H1 (cell line): Measurements from ENCODE around the gene TEKTIP1. TPM values are rescaled to one million over a fixed set of nuclear protein-coding genes. Genes with fewer than 3 reads are reported as not detected.

ENCODE experiments used
- CTCF ChIA-PET: fragments of 300-600 bp; sonication (Branson Sonifier 250); formaldehyde crosslinking; loops from one replicate; lab custom pipeline; 2021; ENCODE audit not compliant: partially characterized antibody; lab: Charles Lee
- POLR2A ChIA-PET: fragments of 300-600 bp; sonication (Branson Sonifier 250); formaldehyde crosslinking; loops from one replicate; lab custom pipeline; 2021; ENCODE audit warnings: inconsistent platforms; ENCODE audit not compliant: partially characterized antibody; lab: Charles Lee
- DNase-seq, 2 experiments: peaks; one replicate each; pipeline versions ENCODE4 v3.0.0 to v3.0.0-alpha.2; 2010 to 2022; ENCODE audit warnings: low spot score in 2 of 2, low read depth in 1 of 2, mixed read lengths in 1 of 2
- FAIRE-seq: peaks from 2 replicates; lab custom pipeline; 2011; peaks lifted over from hg19 to GRCh38; lab: Jason Lieb, UNC
- H2AFZ ChIP-seq: 2 replicates; pipeline ENCODE4 v1.8.1; 2012; ENCODE audit warnings: low read length, inconsistent platforms
- H2AK5ac ChIP-seq: 2 replicates; pipeline ENCODE4 v1.6.1; 2013; ENCODE audit warnings: low read depth, low read length
- H2BK120ac ChIP-seq: replicated peaks from 2 replicates; pipeline ENCODE3; 2013; ENCODE audit warnings: low read depth, low read length, inconsistent platforms
- H2BK12ac ChIP-seq: 2 replicates; pipeline ENCODE4 v1.6.1; 2013; ENCODE audit warnings: low read depth, low read length
- H2BK15ac ChIP-seq: 2 replicates; pipeline ENCODE4 v1.6.1; 2013; ENCODE audit warnings: low read length
- H2BK20ac ChIP-seq: 2 replicates; pipeline ENCODE4 v1.6.1; 2013; ENCODE audit warnings: low read length
- H2BK5ac ChIP-seq: 2 replicates; pipeline ENCODE4 v1.6.1; 2013; ENCODE audit warnings: low read depth, low read length
- H3K14ac ChIP-seq: 2 replicates; pipeline ENCODE4 v1.6.1; 2013; ENCODE audit warnings: inconsistent platforms; ENCODE audit not compliant: insufficient read length
- H3K18ac ChIP-seq: 2 replicates; pipeline ENCODE4 v1.6.1; 2013; ENCODE audit warnings: low read length; ENCODE audit errors: extremely low read depth
- H3K23ac ChIP-seq: 2 replicates; pipeline ENCODE4 v1.6.1; 2013; ENCODE audit warnings: inconsistent platforms; ENCODE audit not compliant: insufficient read length
- H3K23me2 ChIP-seq: 2 replicates; pipeline ENCODE4 v1.6.1; 2013; ENCODE audit warnings: low read depth, low read length
- H3K27ac ChIP-seq: 2 replicates; pipeline ENCODE4 v1.6.1; 2011; ENCODE audit warnings: low read depth, low read length, inconsistent platforms
- H3K27me3 ChIP-seq, 4 experiments: replicated peaks in 1 of 4; 1 replicate in 1 of 4; 2 replicates in 3 of 4; pipeline versions ENCODE4 v1.6.1 to v1.8.1; 2011 to 2013; ENCODE audit warnings: low read length in 3 of 4, mild to moderate bottlenecking in 3 of 4, inconsistent platforms in 2 of 4, mixed read lengths in 2 of 4, moderate library complexity in 1 of 4; ENCODE audit not compliant: control insufficient read depth in 3 of 4, insufficient read depth in 3 of 4; ENCODE audit errors: extremely low read depth in 1 of 4
- H3K36me3 ChIP-seq, 4 experiments: 2 replicates each; pipeline versions ENCODE4 v1.6.1 to v1.8.1; 2011 to 2013; ENCODE audit warnings: mild to moderate bottlenecking in 4 of 4, low read length in 3 of 4, moderate library complexity in 2 of 4, control low read depth in 1 of 4, inconsistent platforms in 1 of 4; ENCODE audit not compliant: insufficient read depth in 4 of 4, control insufficient read depth in 2 of 4
- H3K4ac ChIP-seq: replicated peaks from 2 replicates; pipeline ENCODE3; 2013; ENCODE audit warnings: low read length, low read depth, mixed read lengths, inconsistent platforms; ENCODE audit not compliant: insufficient read length
- H3K4me1 ChIP-seq, 4 experiments: replicated peaks in 1 of 4; 1 replicate in 1 of 4; 2 replicates in 3 of 4; pipeline versions ENCODE4 v1.6.1 to v1.8.1; 2011 to 2013; ENCODE audit warnings: low read length in 3 of 4, inconsistent platforms in 2 of 4, mixed read lengths in 1 of 4; ENCODE audit not compliant: insufficient read depth in 4 of 4, control insufficient read depth in 3 of 4
- H3K4me2 ChIP-seq, 2 experiments: 2 replicates each; pipeline versions ENCODE4 v1.6.1 to v1.8.1; 2011 to 2013; ENCODE audit warnings: low read depth in 2 of 2, low read length in 2 of 2, control low read depth in 1 of 2, inconsistent platforms in 1 of 2, mild to moderate bottlenecking in 1 of 2; ENCODE audit not compliant: insufficient read depth in 1 of 2
- H3K4me3 ChIP-seq, 4 experiments: fragments of 200-600, 300-600 bp in 1 of 4; sonication (generic), shearing (Covaris generic), sonication (Bioruptor Twin) in 1 of 4; 2 replicates each; pipeline versions ENCODE4 v1.5.1 to v1.8.1; 2011 to 2016; ENCODE audit warnings: low read length in 4 of 4, low read depth in 3 of 4, control low read depth in 2 of 4, inconsistent platforms in 2 of 4, mild to moderate bottlenecking in 2 of 4, mixed read lengths in 1 of 4, moderate library complexity in 1 of 4; ENCODE audit not compliant: insufficient read depth in 2 of 4; ENCODE audit errors: extremely low read depth in 1 of 4
- H3K56ac ChIP-seq: replicated peaks from 2 replicates; pipeline ENCODE3; 2013; ENCODE audit warnings: low read depth, mild to moderate bottlenecking, mixed read lengths, low read length, inconsistent platforms; ENCODE audit not compliant: insufficient read length
- H3K79me1 ChIP-seq: 2 replicates; pipeline ENCODE4 v1.6.1; 2013; ENCODE audit warnings: low read depth, low read length, control low read depth
- H3K79me2 ChIP-seq, 2 experiments: 2 replicates each; pipeline versions ENCODE4 v1.6.1 to v1.8.1; 2012 to 2013; ENCODE audit warnings: low read length in 2 of 2, mild to moderate bottlenecking in 2 of 2, inconsistent platforms in 1 of 2; ENCODE audit not compliant: insufficient read depth in 2 of 2, control insufficient read depth in 1 of 2
- H3K9ac ChIP-seq, 4 experiments: replicated peaks in 1 of 4; 1 replicate in 1 of 4; 2 replicates in 3 of 4; pipeline versions ENCODE4 v1.6.1 to v1.8.1; 2011 to 2013; ENCODE audit warnings: low read depth in 3 of 4, low read length in 3 of 4, control low read depth in 2 of 4, mild to moderate bottlenecking in 2 of 4, moderate library complexity in 2 of 4, inconsistent platforms in 1 of 4; ENCODE audit errors: extremely low read depth in 1 of 4
- H3K9me3 ChIP-seq, 2 experiments: 2 replicates each; pipeline versions ENCODE4 v1.6.1 to v1.8.1; 2012 to 2013; ENCODE audit warnings: mild to moderate bottlenecking in 2 of 2, moderate library complexity in 2 of 2, control low read depth in 1 of 2, inconsistent platforms in 1 of 2, low read depth in 1 of 2, low read length in 1 of 2, mixed read lengths in 1 of 2; ENCODE audit not compliant: insufficient read depth in 2 of 2
- H4K20me1 ChIP-seq, 2 experiments: replicated peaks in 1 of 2; 2 replicates each; pipeline versions ENCODE3 to v1.8.1; 2011 to 2013; ENCODE audit warnings: inconsistent platforms in 2 of 2, low read length in 2 of 2, mild to moderate bottlenecking in 1 of 2; ENCODE audit not compliant: insufficient read depth in 2 of 2, control insufficient read depth in 1 of 2
- H4K5ac ChIP-seq: 2 replicates; pipeline ENCODE4 v1.6.1; 2013; ENCODE audit warnings: low read length, low read depth, mixed read lengths, inconsistent platforms; ENCODE audit not compliant: insufficient read length
- H4K8ac ChIP-seq: 2 replicates; pipeline ENCODE4 v1.8.0; 2013; ENCODE audit warnings: mild to moderate bottlenecking, moderate library complexity, low read length, inconsistent platforms; ENCODE audit not compliant: insufficient read depth; ENCODE audit errors: extremely low read depth
- H4K91ac ChIP-seq: replicated peaks from 2 replicates; pipeline ENCODE3; 2013; ENCODE audit warnings: low read length, mixed read lengths, inconsistent platforms; ENCODE audit not compliant: insufficient read length
- CREB1 ChIP-seq: IDR thresholded peaks from 2 replicates; pipeline ENCODE4 v1.6.1; 2012; ENCODE audit warnings: inconsistent platforms
- EGR1 ChIP-seq: IDR thresholded peaks from 2 replicates; pipeline ENCODE4 v1.6.1; 2011; ENCODE audit warnings: low read depth, low read length, borderline replicate concordance
- GABPA ChIP-seq: IDR thresholded peaks from 2 replicates; pipeline ENCODE4 v1.6.1; 2011; ENCODE audit warnings: mild to moderate bottlenecking, low read length, moderate library complexity, borderline replicate concordance; ENCODE audit not compliant: insufficient read depth
- NANOG ChIP-seq: IDR thresholded peaks from 2 replicates; pipeline ENCODE4 v1.6.1; 2011; ENCODE audit warnings: low read length, low read depth, mild to moderate bottlenecking, inconsistent platforms; ENCODE audit not compliant: insufficient read depth, poor library complexity, severe bottlenecking
- RFX5 ChIP-seq: IDR thresholded peaks from 2 replicates; pipeline ENCODE4 v1.6.1; 2011; ENCODE audit warnings: low read depth, low read length, improper control_type of control experiment, borderline replicate concordance
- SIRT6 ChIP-seq: IDR thresholded peaks from one replicate; pipeline ENCODE4 v1.7.1; 2012; ENCODE audit warnings: low read length, inconsistent platforms
- SP4 ChIP-seq: IDR thresholded peaks from 2 replicates; pipeline ENCODE4 v1.6.1; 2012; ENCODE audit warnings: low read length, inconsistent platforms
- SUZ12 ChIP-seq: fragments of 200-600 bp; sonication (generic); IDR thresholded peaks from 2 replicates; pipeline ENCODE4 v1.6.1; 2012; ENCODE audit warnings: mild to moderate bottlenecking, inconsistent platforms, low read length, moderate library complexity, mixed read lengths
- TCF12 ChIP-seq: IDR thresholded peaks from 2 replicates; pipeline ENCODE4 v1.6.1; 2011; ENCODE audit warnings: low read depth, mild to moderate bottlenecking, low read length
- WGBS, 2 experiments: shearing (Covaris generic) in 1 of 2; methylation state at CpG; one replicate each; pipeline versions ENCODE4 v1.1.6 to v1.1.7; 2013 to 2015; ENCODE audit warnings: low lambda C conversion rate in 2 of 2, mixed read lengths in 2 of 2, inconsistent platforms in 1 of 2, low coverage in 1 of 2, missing lambda C conversion rate in 1 of 2; ENCODE audit not compliant: insufficient replicate concordance in 2 of 2, insufficient coverage in 1 of 2, insufficient read length in 1 of 2; ENCODE audit errors: extremely low coverage in 1 of 2, missing lambda C conversion rate in 1 of 2; 5-methylcytosine and 5-hydroxymethylcytosine counted together
- polyA plus RNA-seq, 7 experiments: library from polyadenylated mRNA; depleted of rRNA in 3 of 7; stranded (reverse) in 5 of 7; unstranded in 2 of 7; fragments of >200 nt in 5 of 7; fragments of 200-250 nt in 2 of 7; gene quantifications; 1 replicate in 5 of 7; 2 replicates in 1 of 7; 4 replicates in 1 of 7; pipeline versions ENCODE4 v1.2.1 to v1.2.3, GENCODE V29; 2011 to 2013; ENCODE audit warnings: missing spikeins in 2 of 7, mixed read lengths in 2 of 7
- total RNA-seq: library from RNA; stranded (reverse); fragmentation: NEBNext Ultra II Directional; extraction: Animal tissue kit (Norgen Biotek cat#: 25700); gene quantifications from 2 replicates; pipeline ENCODE4 v1.2.1, GENCODE V29; 2021
- TF ChIP-seq, protein P1 (sequence below): IDR thresholded peaks from 2 replicates; pipeline ENCODE4 v1.6.1; 2011; ENCODE audit warnings: low read length, improper control_type of control experiment
- TF ChIP-seq, protein P2 (sequence below), 3 experiments: IDR thresholded peaks; 1 replicate in 2 of 3; 2 replicates in 1 of 3; pipeline versions ENCODE4 v1.5.1 to v1.6.1; 2011; ENCODE audit warnings: low read length in 3 of 3, mild to moderate bottlenecking in 3 of 3, inconsistent platforms in 2 of 3, low read depth in 1 of 3, moderate library complexity in 1 of 3; ENCODE audit not compliant: insufficient read depth in 1 of 3; ENCODE audit errors: control extremely low read depth in 1 of 3

The TEKTIP1 gene
- total and polyA plus RNA-seq, 2 of the 8 experiments (the other 6 are each of a cell fraction or from before 2014, with no cell fraction given): 1.1 TPM; not detected in 1

DNA sequence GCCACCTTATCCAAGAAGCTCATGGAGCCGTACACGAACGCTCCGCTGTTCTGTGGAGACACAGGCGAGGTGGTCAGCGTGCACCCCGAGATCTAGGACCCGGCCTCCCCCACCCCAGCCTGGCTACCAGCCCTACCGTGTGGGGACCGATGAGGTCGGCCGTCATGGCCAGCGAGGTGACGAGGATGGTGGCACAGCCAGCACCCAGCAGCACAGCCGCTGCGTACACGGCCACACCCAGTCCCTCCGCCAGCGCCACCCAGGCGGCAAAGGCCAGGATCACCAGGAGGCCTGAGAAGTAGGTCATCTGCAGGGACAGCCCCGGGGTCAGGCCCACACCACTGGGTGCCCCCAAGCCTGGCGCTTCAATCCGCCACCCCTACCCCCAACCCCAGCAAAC is 7.1 kb downstream of the TEKTIP1 start:
- H2BK120ac ChIP-seq: no peak overlapping the region
- H2BK12ac ChIP-seq: no peak overlapping the region
- H2BK5ac ChIP-seq: no peak overlapping the region
- no peaks in the 10 kb centered on the region for H3K23me2 ChIP-seq
- no peaks in the 10 kb centered on the region for H3K27me3 ChIP-seq
- no peak overlapping the region for H3K18ac ChIP-seq
- H4K20me1 ChIP-seq: peaks cover 8 to 24% of the 10 kb centered on the region in 2 experiments
- ChIA-PET POLR2A (interaction anchor here (0.6 to 2.6 kb wide), 8 partner anchors 9 to 163 kb away, joined by 3 to 12 read pairs (median 3); partner anchors contain the start of gene MFSD12), CTCF (interaction anchor here (0.6 to 7.5 kb wide), 14 partner anchors 8 to 1812 kb away, joined by 3 to 66 read pairs (median 6); partner anchors contain the start of gene MFSD12)
- no peak for FAIRE-seq
- no peak overlapping the region for H2AK5ac ChIP-seq
- no peak overlapping the region for H3K4me3 ChIP-seq
- H3K56ac ChIP-seq: no peak overlapping the region
- no peak overlapping the region for H3K14ac ChIP-seq
- no peaks in the 10 kb centered on the region for H3K79me2 ChIP-seq
- H3K4me2 ChIP-seq: no peak overlapping the region
- H4K5ac ChIP-seq: no peak overlapping the region
- H2BK15ac ChIP-seq: no peak overlapping the region
- H3K36me3 ChIP-seq: peaks cover 0 to 5% (median 1%) of the 10 kb centered on the region in 4 experiments; a peak in 2 of 8 replicates
- DNase-seq: no peak
- no peaks in the 10 kb centered on the region for H3K79me1 ChIP-seq
- H3K23ac ChIP-seq: no peak overlapping the region
- H3K9me3 ChIP-seq: no peaks in the 10 kb centered on the region
- H4K8ac ChIP-seq: no peak overlapping the region
- 91% methylated on average over 21 of the region's 23 CpGs; no CpG with 5 or more reads in 1 of the 2 experiments for WGBS, 2 experiments
- no peaks in the 10 kb centered on the region for H3K4me1 ChIP-seq
- no peak overlapping the region for H3K9ac ChIP-seq
- no peak overlapping the region for H2BK20ac ChIP-seq
- no peak overlapping the region for H3K4ac ChIP-seq
- H4K91ac ChIP-seq: no peak overlapping the region
- no peak overlapping the region for H2AFZ ChIP-seq
- no peak overlapping the region for H3K27ac ChIP-seq
- TF ChIP-seq SUZ12 (no peak), NANOG (no peak), SIRT6 (no peak), CREB1 (no peak), EGR1 (no peak), RFX5 (no peak), TCF12 (no peak), SP4 (no peak), GABPA (no peak)
- TF ChIP-seq, protein P1, sequence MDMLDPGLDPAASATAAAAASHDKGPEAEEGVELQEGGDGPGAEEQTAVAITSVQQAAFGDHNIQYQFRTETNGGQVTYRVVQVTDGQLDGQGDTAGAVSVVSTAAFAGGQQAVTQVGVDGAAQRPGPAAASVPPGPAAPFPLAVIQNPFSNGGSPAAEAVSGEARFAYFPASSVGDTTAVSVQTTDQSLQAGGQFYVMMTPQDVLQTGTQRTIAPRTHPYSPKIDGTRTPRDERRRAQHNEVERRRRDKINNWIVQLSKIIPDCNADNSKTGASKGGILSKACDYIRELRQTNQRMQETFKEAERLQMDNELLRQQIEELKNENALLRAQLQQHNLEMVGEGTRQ: no peak
- TF ChIP-seq, protein P2, sequence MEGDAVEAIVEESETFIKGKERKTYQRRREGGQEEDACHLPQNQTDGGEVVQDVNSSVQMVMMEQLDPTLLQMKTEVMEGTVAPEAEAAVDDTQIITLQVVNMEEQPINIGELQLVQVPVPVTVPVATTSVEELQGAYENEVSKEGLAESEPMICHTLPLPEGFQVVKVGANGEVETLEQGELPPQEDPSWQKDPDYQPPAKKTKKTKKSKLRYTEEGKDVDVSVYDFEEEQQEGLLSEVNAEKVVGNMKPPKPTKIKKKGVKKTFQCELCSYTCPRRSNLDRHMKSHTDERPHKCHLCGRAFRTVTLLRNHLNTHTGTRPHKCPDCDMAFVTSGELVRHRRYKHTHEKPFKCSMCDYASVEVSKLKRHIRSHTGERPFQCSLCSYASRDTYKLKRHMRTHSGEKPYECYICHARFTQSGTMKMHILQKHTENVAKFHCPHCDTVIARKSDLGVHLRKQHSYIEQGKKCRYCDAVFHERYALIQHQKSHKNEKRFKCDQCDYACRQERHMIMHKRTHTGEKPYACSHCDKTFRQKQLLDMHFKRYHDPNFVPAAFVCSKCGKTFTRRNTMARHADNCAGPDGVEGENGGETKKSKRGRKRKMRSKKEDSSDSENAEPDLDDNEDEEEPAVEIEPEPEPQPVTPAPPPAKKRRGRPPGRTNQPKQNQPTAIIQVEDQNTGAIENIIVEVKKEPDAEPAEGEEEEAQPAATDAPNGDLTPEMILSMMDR (IDR thresholded peaks at IDR 0.05; ENCODE audit: control extremely low read depth in 1 of 3, insufficient read depth in 1 of 3, low read depth in 1 of 3, low read length in 3 of 3): no peak
